Transverse colon (tissue), 4 donors: ENCODE data around the gene MTPN. TPM values are rescaled to one million over a fixed set of nuclear protein-coding genes. Genes with fewer than 3 reads are reported as not detected.

Source experiments
- DNase-seq: peaks from one replicate; pipeline ENCODE4 v3.0.0-alpha.2; 2019
- H3K27ac ChIP-seq, 4 donors: fragments of 200-600 bp; sonication (generic); 2 replicates each; pipeline ENCODE4 v1.5.1; 2016 to 2018; ENCODE audit warnings: inconsistent platforms in 4 of 4
- H3K27me3 ChIP-seq: fragments of 200-600 bp; sonication (generic); 2 replicates; pipeline ENCODE4 v1.5.1; 2017; ENCODE audit warnings: inconsistent platforms
- H3K36me3 ChIP-seq, 4 donors: fragments of 200-600 bp; sonication (generic); 2 replicates each; pipeline ENCODE4 v1.5.1; 2017 to 2019; ENCODE audit warnings: inconsistent platforms in 4 of 4
- H3K4me1 ChIP-seq, 4 donors: fragments of 200-600 bp; sonication (generic); 2 replicates each; pipeline ENCODE4 v1.5.1; 2017 to 2020; ENCODE audit warnings: inconsistent platforms in 4 of 4
- H3K4me3 ChIP-seq, 4 donors: fragments of 200-600 bp; sonication (generic); 1 replicate in 1 of 4; 2 replicates in 3 of 4; pipeline versions ENCODE4 v1.5.1 to v1.6.1; 2017 to 2019; ENCODE audit warnings: inconsistent platforms in 4 of 4
- H3K9me3 ChIP-seq, 2 donors: fragments of 200-600 bp; sonication (generic); 2 replicates each; pipeline ENCODE4 v1.5.1; 2017 to 2019; ENCODE audit warnings: inconsistent platforms in 2 of 2
- EP300 ChIP-seq: sonication (generic); formaldehyde crosslinking; IDR thresholded peaks from one replicate; pipeline ENCODE4 v1.6.1; 2017; ENCODE audit warnings: antibody characterized with exemption, low read depth
- POLR2A ChIP-seq: fragments of 450-650 bp; IDR thresholded peaks from one replicate; pipeline ENCODE4 v1.6.1; 2016; ENCODE audit warnings: antibody characterized with exemption, mild to moderate bottlenecking, moderate library complexity
- POLR2AphosphoS5 ChIP-seq, 3 donors: sonication (generic); formaldehyde crosslinking; IDR thresholded peaks; one replicate each; pipeline ENCODE4 v1.6.1; 2016; ENCODE audit warnings: antibody characterized with exemption in 3 of 3
- WGBS, 2 donors: methylation state at CpG; one replicate each; pipeline ENCODE4 v1.1.5; 2018; ENCODE audit warnings: low coverage in 1 of 2; 5-methylcytosine and 5-hydroxymethylcytosine counted together
- in situ Hi-C, 4 donors: fragments of 200-750 bp; cut with MboI; loops; one replicate each; pipeline versions ENCODE4 v1.15.0 to v1.15.1; 2017; ENCODE audit warnings: low sequenced_read_pairs in 3 of 4, low pct_ligation_motif_present in 1 of 4, low pct_unique_long_range_greater_than_20kb in 1 of 4
- intact Hi-C: fragments of 100-400 bp; cut with DNase I; formaldehyde crosslinking; loops from one replicate; pipeline ENCODE4 v1.15.1; 2023; ENCODE audit warnings: low total_unique reads
- total RNA-seq, 4 donors: library from RNA; depleted of rRNA; stranded (reverse); fragments of >200 nt; gene quantifications; one replicate each; pipeline ENCODE4 v1.1.0, GENCODE V29; 2016
- TF ChIP-seq, protein P1 (sequence below), 5 experiments: fragments of 200-600 bp in 3 of 5; fragments of 450-650 bp in 2 of 5; sonication (generic) in 3 of 5; IDR thresholded peaks; 1 replicate in 2 of 5; 2 replicates in 3 of 5; pipeline ENCODE4 v1.5.1; 2016 to 2017; ENCODE audit warnings: antibody characterized with exemption in 5 of 5, inconsistent platforms in 3 of 5, mild to moderate bottlenecking in 2 of 5, moderate library complexity in 1 of 5

Gene MTPN
- total RNA-seq, 4 donors from 2014 or later: 44.9 to 71.7 (median 65.5) TPM

DNA sequence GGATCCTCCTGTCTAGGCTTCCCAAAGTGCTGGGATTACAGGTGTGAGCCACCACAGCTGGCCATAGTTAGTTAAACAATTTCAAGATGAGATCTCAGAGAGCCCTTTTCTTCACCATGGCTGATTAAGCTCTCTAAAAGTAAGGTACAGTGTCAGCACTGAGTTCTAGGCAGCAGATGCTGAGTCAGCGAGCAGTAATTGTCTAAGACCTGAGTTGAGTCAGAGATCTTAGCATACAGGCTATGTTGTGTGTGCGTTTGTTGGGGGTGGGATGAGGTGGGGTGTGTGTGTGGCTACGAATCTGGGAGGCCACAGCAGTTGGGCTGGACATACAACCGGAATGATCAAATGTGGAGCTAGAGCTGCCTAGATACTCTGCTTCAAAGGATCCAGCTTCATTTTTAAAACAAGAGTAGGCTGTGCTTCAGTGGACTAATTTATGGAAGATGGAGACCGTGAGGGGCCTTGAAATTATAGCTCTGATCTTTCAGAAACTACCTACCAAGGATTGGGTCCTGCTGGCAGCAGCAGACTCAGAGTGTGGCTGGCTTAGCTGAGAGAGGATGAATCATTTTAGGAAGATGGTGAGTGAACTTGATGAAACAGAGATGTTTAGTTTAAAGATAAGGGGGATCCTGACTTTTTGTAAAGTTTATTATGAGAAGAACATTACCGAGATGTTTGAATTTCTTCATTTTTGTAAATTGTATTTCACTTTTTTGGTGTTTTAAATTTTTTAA, 17.5 kb upstream of the MTPN start:
- no peaks in the 10 kb centered on the region for H3K4me1 ChIP-seq
- no peaks in the 10 kb centered on the region for H3K27me3 ChIP-seq
- no peak for DNase-seq
- TF ChIP-seq, protein P1, sequence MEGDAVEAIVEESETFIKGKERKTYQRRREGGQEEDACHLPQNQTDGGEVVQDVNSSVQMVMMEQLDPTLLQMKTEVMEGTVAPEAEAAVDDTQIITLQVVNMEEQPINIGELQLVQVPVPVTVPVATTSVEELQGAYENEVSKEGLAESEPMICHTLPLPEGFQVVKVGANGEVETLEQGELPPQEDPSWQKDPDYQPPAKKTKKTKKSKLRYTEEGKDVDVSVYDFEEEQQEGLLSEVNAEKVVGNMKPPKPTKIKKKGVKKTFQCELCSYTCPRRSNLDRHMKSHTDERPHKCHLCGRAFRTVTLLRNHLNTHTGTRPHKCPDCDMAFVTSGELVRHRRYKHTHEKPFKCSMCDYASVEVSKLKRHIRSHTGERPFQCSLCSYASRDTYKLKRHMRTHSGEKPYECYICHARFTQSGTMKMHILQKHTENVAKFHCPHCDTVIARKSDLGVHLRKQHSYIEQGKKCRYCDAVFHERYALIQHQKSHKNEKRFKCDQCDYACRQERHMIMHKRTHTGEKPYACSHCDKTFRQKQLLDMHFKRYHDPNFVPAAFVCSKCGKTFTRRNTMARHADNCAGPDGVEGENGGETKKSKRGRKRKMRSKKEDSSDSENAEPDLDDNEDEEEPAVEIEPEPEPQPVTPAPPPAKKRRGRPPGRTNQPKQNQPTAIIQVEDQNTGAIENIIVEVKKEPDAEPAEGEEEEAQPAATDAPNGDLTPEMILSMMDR (IDR thresholded peaks at IDR 0.05): no peak
- no peak for TF ChIP-seq POLR2A
- TF ChIP-seq POLR2AphosphoS5 (IDR thresholded peaks at IDR 0.05): no peak
- TF ChIP-seq EP300: no peak
- H3K9me3 ChIP-seq: no peaks in the 10 kb centered on the region
- no peak overlapping the region for H3K27ac ChIP-seq
- H3K4me3 ChIP-seq: no peak overlapping the region
- intact Hi-C loops (no loop called here), in situ Hi-C loops (no loop called here)
- H3K36me3 ChIP-seq: no peaks in the 10 kb centered on the region
- WGBS, 2 donors: 74 to 92% methylated on average over 1 to 6 of the region's 6 CpGs

DNA sequence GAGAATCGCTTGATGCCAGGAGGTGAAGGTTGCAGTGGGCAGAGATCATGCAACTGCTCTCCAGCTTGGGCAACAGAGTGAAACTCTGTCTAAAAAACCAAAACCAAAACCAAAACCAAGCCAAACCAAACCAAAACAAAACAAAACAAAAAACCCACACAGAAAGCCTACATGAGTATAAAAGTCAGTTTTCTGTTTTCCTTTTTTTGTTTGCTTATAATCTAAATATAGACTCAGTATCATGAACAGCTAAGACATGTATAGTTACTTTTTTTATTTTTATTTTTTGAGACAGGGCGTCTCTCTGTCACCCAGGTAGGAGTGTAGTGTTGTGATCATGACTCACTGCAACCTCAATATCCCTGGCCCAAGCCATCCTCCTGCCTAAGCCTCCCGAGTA, 16.8 kb upstream of the MTPN start:
- intact Hi-C loops: no loop called here
- WGBS, 2 donors: 72 to 90% methylated on average over 2 to 3 of the region's 3 CpGs
- in situ Hi-C loops: no loop called here
- Histone ChIP-seq H3K27me3 (no peaks in the 10 kb centered on the region), H3K27ac (no peak overlapping the region), H3K36me3 (no peaks in the 10 kb centered on the region), H3K4me1 (no peaks in the 10 kb centered on the region), H3K4me3 (no peak overlapping the region), H3K9me3 (no peaks in the 10 kb centered on the region)
- TF ChIP-seq, protein P1 (IDR thresholded peaks at IDR 0.05): no peak
- TF ChIP-seq POLR2A: no peak
- no peak for TF ChIP-seq EP300
- TF ChIP-seq POLR2AphosphoS5 (IDR thresholded peaks at IDR 0.05): no peak
- DNase-seq: no peak

DNA sequence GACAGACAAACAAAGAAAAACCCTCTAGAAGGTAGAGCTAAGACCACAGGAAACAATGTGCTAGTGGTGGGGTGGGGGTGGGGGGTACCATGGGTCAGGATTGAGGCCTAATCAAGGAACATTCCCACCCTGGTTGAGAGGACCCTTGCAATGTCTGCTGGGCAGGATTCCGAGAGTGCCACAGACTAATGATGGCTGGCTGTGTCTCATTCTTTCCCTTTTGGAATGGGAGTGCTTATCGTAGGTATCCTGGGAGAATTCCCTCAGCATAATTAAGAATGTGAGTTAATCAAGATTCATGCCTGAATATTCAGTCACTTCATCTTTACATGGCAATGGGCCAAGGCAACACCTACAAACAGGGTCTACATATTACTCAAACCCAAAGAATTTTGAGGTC, 14.7 kb upstream of the MTPN start:
- Histone ChIP-seq H3K27me3 (no peaks in the 10 kb centered on the region), H3K27ac (no peak overlapping the region), H3K4me3 (no peak overlapping the region), H3K4me1 (no peaks in the 10 kb centered on the region), H3K36me3 (no peaks in the 10 kb centered on the region), H3K9me3 (no peaks in the 10 kb centered on the region)
- intact Hi-C loops: no loop called here
- in situ Hi-C loops: no loop called here
- TF ChIP-seq, protein P1 (IDR thresholded peaks at IDR 0.05): no peak
- TF ChIP-seq EP300 (no peak), POLR2AphosphoS5 (IDR thresholded peaks at IDR 0.05) (no peak), POLR2A (no peak)
- no peak for DNase-seq
- 94 to 95% methylated on average over 2 of the region's 2 CpGs for WGBS, 2 donors

DNA sequence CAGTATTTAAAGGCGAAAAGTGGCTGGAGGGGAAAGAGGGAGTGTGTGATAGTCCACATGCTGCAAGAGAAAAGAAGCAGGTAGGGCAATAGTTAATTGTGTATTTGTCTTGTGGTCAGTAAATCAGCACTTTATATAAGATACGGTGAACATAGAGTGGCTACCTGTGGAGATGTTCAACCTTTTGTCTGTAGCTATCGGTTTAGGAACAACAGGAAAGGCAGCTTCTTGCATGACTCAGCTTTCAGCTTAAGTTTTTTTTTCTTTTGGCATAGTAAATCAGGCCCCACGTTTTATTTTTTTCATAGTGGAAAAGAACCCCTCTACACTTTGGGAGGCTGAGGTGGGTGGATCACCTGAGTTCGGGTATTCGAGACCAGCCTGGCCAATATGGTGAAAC, 14.2 kb upstream of the MTPN start:
- no peaks in the 10 kb centered on the region for H3K27me3 ChIP-seq
- in situ Hi-C loops (no loop called here), intact Hi-C loops (no loop called here)
- TF ChIP-seq POLR2A: no peak
- no peak for DNase-seq
- no peak overlapping the region for H3K27ac ChIP-seq
- WGBS, 2 donors: 74 to 76% methylated on average over 6 of the region's 6 CpGs
- no peaks in the 10 kb centered on the region for H3K4me1 ChIP-seq
- no peaks in the 10 kb centered on the region for H3K36me3 ChIP-seq
- H3K4me3 ChIP-seq: no peak overlapping the region
- no peaks in the 10 kb centered on the region for H3K9me3 ChIP-seq

DNA sequence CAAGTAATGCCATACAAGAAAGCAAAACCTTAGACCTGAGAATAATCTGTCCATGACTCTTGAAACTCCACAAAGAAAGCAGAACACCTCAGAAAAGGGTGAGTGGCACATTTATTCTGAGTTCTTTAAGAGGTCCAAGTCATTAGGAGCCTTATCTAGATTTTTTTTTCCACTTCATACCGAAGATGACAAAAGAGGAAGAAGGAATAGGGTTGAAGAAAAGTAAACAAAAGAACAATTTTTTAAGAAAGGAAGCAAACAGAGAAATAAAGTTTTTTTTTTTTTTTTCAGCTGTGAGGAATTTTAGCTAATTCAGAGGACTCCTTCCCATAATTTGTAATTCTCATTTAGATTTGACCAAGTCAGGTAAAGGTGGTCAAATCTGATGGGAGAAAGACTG, 13.1 kb upstream of the MTPN start:
- Histone ChIP-seq H3K9me3 (no peaks in the 10 kb centered on the region), H3K27me3 (no peaks in the 10 kb centered on the region), H3K27ac (no peak overlapping the region), H3K4me1 (no peaks in the 10 kb centered on the region), H3K4me3 (no peak overlapping the region), H3K36me3 (no peaks in the 10 kb centered on the region)
- WGBS, 2 donors: 29 to 35% methylated on average over 1 of the region's 1 CpG
- in situ Hi-C loops: no loop called here
- intact Hi-C loops: no loop called here
- TF ChIP-seq, protein P1 (IDR thresholded peaks at IDR 0.05): no peak
- TF ChIP-seq EP300: no peak
- no peak for TF ChIP-seq POLR2A
- TF ChIP-seq POLR2AphosphoS5 (IDR thresholded peaks at IDR 0.05): no peak
- no peak for DNase-seq
